GM03348 (cell line): ENCODE measurements around the gene ACSL5.
"Not testable (repeated sequence)": the region's sequence is repeated elsewhere in the genome, so short reads cannot be mapped to it uniquely, and the experiment has no call there.

Source experiments
- DNase-seq: peaks from one replicate; pipeline ENCODE4 v3.0.0; 2012; ENCODE audit warnings: low spot score

ACSL5 gene

DNA sequence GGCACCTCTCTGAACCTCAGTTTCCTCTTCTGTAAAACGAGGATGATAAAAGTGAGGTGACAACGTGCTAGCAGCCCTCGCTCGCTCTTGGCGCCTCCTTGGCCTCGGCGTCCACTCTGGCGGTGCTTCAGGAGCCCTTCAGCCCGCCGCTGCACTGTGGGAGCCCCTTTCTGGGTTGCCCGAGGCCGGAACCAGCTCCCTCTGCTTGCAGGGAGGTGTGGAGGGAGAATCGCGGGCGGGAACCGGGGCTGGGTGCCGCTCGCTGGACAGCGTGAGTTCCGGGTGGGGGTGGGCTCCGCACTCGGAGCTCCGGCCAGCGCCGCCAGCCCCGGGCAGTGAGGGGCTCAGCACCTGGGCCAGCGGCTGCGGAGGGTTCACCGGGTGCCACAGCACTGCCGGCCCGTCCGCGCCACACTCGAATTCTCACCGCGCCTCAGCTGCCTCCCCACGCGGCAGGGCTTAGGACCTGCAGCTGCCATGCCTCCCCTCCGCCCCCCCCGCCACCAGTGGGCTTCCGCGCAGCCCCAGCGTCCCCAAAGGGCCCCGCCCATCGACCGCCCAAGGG lies 24.3 kb upstream of the ACSL5 start:
- no peak for DNase-seq

DNA sequence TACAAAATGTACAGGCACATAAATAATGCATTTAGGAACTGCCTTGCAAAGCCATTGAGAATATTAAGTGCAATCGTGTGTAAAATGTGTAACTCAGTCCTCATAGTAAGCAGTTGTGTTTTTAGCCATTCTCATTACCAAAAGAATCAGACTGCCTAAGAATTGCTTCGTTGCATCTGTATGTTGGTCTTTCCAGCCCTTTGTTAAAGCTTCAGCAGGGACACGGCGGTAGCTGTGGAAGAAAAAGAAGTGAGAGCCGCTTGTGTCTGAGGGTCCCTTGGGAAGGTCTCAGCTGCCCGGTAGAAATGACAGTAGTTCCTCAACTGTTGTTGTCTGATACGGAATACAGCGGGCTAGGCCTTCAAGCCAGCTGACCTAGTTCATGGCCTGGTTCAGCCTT lies 22.8 kb upstream of the ACSL5 start:
- no peak for DNase-seq

DNA sequence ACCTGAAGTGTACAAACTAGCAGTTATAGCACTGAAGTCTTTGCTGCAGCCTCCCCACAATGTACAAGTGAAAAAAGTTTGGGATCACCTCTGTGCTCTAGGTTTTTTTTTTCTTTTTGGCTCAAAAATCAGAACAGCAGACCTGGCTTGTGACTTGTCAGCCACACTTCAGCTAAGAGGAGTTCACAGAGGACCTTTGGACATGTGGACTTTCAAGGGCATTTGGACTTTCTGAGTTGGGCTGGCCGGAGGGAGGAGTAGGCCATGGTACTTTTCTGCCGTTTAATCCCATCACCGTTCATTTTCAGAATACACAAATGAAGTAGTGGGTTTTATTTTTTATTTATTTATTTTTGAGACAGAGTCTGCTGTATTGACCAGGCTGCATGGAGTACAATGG lies 21.9 kb upstream of the ACSL5 start:
- no peak for DNase-seq

DNA sequence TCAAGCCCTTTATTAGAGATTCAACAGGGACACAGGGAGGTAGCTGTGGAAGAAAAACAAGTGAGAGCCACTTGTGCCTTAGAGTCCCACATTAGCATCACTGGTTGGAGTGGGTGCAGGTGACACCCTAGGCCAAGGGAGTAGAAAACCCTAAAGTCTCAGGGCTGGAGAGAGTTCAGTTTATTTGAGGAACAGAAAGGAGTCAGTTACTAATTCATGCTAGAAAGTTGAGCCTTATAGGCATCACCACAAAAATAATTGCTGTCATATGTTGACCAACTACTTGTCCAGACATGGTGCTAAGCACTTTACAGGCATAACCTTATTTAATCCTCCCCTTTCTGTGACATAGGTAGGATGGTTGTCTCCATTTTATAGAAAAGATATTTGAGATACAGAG lies 20.9 kb upstream of the ACSL5 start:
- no peak for DNase-seq

DNA sequence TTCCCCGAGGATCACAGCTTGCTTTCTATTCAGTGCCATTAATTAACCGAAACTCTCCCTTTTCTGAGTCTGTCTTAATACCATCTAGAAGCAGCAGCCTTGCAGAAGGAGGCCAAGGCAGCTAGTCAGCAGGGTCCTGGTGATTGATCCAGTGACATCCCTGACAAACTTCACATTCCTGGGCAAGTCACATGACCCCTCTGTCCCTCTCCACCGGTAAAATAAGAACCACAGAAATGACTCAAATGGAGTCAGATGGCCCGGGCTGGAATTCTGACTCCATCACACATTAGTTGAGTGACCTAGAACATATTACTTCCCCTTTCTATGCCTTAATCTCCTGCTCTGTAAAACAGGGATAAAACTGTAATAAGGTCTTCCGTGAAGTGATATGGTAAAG lies 17.2 kb upstream of the ACSL5 start:
- DNase-seq: no peak

DNA sequence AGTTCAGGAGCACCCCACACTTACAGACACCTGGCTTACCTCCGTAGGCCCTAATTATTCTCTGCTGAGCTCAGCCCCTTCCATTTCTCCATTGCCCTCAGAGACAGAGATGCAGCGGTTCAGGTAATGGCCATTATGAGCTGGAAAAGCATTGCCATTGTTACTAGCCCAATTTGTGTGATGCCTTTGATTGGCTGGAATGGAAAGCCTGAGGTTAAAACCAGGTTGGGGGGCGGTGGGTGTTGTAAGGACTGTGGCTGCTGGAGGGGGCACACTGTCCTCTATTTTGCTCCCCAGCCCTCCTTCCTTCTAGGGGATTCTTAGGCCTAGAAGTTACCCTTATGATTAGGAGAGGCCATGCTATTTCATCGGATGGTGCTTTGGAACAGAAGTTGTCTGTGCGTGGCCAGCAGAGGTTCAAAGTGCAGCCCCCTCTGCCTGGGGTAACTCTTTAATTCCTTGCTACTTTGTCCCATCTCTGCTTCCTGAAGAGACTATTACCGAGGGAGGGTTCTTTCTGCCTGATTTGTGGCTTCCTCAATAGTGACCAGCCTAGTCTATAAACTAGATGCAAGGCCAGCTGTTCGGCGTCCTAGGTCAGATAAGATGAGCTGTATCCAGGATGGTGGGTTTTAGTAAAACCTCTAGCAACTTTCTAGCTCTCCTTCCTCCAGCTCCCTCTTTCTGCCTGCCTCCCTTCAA lies 14.2 kb upstream of the ACSL5 start:
- no peak for DNase-seq

DNA sequence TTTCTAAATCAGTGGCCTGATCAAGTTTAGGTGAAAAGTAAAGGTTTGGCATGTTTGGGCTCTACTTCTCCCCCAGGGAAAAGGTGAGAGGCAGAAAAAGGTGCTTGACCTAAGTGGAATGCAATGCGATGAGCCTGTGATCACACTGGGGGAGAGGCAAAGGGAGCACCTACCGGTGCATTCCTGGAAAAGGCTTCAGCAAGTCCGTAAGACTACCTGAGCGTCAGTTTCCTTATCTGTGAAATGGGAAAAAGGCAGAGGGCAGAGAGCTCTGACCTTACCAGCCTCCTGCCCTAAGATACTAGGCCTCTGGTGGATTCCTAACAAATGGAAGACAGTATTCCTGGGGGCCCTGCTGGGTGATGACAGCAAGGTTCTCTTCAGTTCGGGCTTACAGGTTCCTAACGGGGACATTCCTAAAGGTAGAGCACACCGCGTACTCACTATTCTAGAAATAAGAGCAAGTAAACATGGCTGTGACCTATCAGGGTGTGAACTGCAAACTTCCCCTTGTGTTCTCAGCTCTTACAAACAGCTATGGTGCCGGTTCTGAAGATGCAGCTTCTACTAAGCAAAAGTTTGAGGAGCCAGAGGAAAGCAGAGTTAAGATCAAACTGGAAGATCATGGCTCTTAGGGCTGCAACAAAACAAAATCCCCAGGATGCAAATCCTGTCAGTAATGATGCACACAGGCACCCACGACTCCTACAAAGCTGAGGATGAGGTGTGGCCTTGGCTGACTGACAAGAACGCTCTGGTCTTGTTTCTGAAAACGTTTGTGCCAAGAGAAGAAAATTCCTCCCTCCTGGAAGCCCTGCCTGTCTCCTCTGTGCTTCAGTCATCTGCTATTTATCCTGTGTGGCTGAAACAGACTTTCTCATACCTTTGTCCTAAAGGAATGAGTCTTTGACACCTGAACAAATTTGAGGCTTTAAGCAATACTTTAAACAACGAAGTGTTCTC lies 13.3 kb upstream of the ACSL5 start:
- DNase-seq: peak; percentile 44

DNA sequence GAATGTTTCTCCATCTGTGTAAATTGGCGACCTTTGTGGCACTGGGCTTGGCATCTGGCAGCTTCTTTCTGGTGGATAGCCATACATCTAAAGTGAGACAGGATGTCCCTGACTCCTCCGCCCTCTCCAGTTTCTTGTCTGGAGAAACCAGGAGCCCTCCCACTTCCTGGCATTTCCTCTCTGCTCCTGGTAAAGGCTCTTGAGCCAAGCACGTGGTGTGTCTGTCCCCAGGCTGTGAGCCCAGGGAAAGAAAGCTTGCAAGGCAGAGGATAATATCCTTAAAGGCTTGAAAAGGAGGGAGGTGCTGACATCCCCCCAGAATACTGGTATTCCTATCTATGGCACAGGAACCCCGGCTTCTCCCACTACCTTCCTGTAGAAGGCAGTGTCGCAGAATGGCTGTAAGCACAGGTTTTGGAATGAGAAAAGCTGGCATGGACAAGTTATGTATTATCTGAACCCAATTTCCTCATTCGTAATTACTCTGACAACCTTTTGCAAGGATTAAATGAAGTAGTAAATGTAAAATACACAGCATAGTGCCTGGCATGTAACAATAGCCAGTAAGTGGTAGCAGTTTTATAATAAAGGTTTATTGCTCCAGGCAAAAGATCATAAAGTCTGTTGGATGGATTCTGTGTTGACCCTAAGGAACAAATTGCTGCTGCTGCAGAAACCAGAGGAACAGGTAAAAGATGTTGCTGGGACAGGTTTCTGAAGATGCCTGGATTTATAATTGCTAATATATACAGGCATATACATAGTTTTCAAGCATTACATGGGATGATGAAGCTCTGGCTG lies 11.8 kb upstream of the ACSL5 start:
- peak; percentile 85 for DNase-seq

DNA sequence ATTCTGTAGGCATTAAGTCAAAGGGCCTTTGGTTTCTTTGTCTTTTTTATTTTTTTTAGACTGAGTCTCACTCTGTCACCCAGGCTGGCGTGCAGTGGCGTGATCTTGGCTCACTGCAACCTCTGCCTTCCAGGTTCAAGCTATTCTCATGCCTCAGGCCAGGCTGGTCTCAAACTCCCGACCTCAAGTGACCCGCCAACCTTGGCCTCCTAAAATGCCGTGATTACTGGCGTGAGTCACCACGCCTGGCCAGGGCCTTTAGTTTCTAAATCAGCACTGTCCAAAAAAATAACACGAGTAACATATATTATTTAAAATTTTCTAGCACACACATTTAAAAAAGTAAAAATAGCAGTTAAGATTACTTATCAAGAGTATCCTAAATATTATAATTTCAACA lies 11.1 kb upstream of the ACSL5 start:
- no peak for DNase-seq

DNA sequence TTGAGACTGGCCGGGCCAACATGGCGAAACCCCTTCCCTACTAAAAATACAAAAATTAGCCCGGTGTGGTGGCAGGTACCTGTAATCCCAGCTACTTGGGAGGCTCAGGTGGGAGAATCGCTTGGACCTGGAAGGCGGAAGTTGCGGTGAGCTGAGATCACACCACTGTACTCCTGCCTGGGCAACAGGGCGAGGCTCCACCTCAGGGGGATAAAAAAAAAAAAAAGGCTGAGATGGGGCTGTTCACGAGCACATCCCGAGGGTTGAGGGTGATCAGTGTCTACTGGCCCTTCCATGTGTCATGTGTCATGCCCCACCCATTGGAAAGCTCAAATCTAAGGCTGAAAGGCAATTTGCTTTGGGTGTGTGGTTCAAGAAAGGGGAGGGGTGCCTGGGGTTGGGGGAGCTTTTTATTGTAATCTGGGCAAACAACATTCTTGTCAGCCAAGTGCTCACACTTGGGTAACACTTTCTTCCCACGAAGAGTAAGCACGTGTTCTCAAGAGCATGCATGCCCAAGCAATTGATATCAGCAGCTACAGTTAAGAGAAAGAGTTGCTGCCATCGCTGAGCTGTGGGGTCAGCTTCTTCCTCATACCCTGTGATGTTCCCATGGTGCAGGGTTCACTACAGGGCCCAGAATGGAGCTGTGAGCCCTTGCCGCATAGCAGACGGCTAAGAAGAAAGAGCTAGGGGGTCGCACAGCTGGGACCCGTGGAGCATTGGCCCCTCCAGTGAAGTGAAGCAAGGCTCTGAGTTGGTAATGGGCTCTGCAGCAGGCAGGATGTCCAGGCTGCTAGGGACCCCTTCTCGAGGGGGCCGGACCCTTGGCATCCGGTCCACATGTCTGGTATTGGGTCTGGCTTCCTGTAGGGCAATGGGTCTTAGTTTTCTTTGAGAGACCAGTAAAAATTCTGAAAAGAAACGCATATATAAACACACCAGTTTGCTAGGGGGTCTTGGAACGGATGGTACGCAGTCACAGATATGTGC lies 9.9 kb upstream of the ACSL5 start:
- no peak for DNase-seq

DNA sequence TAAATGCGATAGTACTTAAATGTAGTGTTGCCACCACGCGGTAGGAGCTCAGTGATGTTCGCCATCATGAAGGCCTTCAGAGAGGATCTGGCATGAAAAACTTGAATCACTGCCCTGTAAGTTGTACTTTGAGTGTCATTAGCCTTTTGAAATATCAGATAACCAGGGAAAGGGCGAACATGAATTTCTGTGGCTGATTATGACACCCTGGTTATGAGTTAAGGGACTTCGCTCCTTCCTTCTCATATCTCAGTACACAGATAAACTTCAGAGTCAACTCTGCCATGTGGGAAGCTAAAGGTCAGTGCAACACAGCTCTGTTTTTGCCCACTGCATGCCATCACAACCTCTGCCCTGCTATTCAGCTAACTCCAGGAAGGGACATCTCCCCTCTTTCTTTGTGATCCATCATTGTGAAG lies 8.9 kb upstream of the ACSL5 start:
- no peak for DNase-seq

DNA sequence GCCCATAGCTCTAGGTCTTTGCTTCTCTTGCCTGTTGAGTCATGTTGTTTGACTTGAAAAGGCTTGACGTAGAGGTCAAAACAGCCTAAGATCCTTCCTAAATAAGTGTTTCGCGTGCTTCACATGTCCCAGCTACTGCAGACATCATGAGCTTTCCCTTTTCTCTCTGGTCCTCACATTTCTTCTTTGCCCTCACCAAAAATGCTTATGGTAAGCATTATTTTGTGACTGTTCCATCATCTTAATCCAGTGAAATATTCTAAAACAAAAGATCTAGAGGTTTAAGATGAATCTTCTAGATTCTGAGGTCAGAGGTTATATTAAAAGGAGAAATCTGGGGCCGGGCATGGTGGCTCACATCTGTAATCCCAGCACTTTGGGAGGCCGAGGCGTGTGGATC lies 8.5 kb upstream of the ACSL5 start:
- DNase-seq: no peak

DNA sequence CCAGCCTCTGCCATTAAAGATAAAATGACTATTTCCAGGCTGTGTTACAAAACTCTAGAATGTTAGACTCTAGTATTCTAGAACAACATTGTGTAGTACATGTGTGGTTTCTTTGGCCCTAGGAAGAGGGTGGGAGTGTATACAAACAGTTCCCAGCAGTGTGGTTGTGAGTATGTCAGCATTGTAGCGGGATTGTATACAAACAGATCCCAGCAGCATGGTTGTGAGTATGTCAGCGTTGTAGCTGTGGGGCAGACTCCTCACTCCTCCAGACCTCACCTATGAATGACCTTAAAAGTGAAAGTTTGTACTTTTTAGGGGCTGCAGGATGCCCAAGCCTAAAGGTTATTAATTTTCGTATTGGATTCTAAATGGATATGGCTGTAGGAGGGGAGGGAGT lies 6.9 kb upstream of the ACSL5 start:
- no peak for DNase-seq

DNA sequence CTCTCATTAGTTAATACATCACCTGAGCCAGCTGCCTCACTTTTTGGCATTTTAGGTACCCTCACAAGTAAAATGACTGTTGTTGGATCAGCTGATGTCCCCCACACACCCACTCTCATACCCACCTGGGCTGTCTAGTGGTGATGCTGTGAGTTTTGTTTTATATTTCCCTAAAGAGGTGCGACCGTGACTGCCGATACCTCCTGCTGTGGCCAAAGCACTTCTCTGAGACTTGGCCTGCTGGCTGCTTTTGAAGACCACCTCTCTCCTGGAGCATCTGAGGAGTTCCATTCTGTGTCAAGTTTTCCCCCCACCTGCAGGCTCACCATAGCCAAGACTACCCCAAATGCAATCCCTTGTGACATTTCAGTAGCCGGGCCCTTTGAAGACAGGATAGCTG lies 6.4 kb upstream of the ACSL5 start:
- no peak for DNase-seq

DNA sequence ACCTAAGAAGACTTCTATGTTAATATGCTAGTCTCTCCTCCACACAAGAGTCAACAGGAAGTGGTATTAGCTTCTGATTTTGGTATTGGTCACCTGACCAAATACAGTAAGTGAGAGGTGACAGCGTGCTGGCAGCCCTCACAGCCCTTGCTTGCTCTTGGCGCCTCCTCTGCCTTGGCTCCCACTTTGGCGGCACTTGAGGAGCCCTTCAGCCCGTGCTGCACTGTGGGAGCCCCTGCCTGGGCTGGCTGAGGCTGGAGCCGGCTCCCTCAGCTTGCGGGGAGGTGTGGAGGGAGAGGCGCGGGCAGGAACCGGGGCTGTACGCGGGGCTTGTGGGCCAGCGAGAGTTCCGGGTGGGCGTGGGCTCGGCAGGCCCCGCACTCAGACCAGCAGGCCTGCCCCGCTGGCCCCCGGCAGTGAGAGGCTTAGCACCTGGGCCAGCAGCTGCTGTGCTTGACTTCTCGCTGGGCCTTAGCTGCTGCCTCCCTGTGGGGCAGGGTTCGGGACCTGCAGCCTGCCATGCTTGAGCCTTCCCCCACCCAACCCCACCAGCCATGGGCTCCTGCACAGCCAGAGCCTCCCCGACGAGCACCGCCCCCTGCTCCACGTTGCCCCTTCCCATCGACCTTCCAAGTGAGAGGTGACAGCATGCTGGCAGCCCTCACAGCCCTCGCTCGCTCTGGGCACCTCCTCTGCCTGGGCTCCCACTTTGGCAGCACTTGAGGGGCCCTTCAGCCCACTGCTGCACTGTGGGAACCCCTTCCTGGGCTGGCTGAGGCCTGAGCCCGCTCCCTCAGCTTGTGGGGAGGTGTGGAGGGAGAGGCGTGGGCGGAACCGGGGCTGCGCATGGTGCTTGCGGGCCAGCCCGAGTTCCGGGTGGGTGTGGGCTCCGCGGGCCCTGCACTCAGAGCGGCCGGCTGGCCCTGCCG lies 4.2 kb upstream of the ACSL5 start:
- no peak for DNase-seq

DNA sequence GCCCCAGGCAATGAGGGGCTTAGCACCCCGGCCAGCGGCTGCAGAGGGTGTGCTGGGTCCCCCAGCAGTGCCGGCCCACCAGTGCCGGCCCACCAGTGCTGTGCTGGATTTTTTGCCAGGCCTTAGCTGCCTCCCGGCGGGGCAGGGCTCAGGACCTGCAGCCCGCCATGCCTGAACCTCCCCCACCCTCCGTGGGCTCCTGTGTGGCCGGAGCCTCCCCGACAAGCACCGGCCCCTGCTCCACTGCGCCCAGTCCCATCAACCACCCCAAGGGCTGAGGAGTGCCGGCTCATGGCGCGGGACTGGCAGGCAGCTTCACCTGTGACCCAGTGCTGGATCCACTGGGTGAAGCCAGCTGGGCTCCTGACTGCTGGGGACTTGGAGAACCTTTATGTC lies 3.5 kb upstream of the ACSL5 start:
- DNase-seq: no peak

DNA sequence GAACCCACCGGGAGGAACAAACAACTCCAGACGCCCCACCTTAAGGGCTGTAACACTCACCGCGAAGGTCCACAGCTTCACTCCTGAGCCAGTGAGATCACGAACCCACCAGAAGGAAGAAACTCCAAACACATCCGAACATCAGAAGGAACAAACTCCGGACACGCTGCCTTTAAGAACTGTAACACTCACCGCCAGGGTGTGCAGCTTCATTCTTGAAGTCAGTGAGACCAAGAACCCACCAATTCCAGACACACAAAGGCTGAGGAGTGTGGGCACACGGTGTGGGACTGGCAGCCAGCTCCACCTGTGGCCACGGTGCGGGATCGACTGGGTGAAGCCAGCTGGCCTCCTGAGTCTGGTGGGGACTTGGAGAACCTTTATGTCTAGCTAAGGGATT lies 2.6 kb upstream of the ACSL5 start:
- DNase-seq: not testable (repeated sequence)

DNA sequence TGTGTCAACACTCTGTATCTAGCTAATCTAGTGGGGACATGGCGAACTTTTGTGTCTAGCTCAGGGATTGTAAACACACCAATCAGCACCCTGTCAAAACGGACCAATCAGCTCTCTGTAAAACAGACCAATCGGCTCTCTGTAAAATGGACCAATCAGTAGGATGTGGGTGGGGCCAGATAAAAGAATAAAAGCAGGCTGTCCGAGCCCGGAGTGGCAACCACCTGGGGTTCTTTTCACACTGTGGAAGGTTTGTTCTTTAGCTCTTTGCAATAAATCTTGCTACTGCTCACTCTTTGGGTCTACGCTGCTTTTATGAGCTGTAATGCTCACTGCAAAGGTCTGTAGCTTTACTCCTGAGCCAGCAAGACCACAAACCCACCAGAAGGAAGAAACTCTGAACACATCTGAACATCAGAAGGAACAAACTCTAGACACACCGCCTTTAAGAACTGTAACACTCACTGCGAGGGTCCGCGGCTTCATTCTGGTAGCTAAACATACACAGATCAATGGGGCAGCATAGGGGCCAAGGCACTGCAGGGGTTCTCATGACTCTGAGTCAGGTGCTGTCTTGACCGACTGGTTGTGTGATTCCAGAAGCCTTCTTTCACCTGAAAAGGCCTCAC lies 1.6 kb upstream of the ACSL5 start:
- DNase-seq: not testable (repeated sequence)
